ENCODE data around the gene AHI1. TPM values are rescaled to one million over a fixed set of nuclear protein-coding genes. Genes with fewer than 3 reads are reported as not detected.

AHI1 gene
- total RNA-seq, 4 donors from 2014 or later = 17.3 to 50.4 (median 24.5) TPM

GRCh38 chr6:135329851-135330803 lies 167.4 kb downstream of the AHI1 start:
- TF ChIP-seq CTCF (IDR thresholded peaks at IDR 0.05; ENCODE audit: low read depth) = no peak

GRCh38 chr6:135328136-135328535 lies 169.4 kb downstream of the AHI1 start:
- TF ChIP-seq CTCF (IDR thresholded peaks at IDR 0.05; ENCODE audit: low read depth) = no peak

- TF ChIP-seq CTCF (IDR thresholded peaks at IDR 0.05; ENCODE audit: low read depth) = no peak
These were observed 171.7 kb downstream of the AHI1 start for GRCh38 chr6:135325624-135326424.

GRCh38 chr6:135324531-135324930 lies 173.0 kb downstream of the AHI1 start:
- TF ChIP-seq CTCF (IDR thresholded peaks at IDR 0.05; ENCODE audit: low read depth) = no peak

GRCh38 chr6:135323979-135324378 lies 173.6 kb downstream of the AHI1 start:
- TF ChIP-seq CTCF (IDR thresholded peaks at IDR 0.05; ENCODE audit: low read depth) = no peak

- TF ChIP-seq CTCF (IDR thresholded peaks at IDR 0.05; ENCODE audit: low read depth) = no peak
These were observed 174.3 kb downstream of the AHI1 start for GRCh38 chr6:135323202-135323668.
